Panc1 (cell line): ENCODE data around the gene PHETA2. TPM values are rescaled to one million over a fixed set of nuclear protein-coding genes. Genes with fewer than 3 reads are reported as not detected.

Experiments
- ATAC-seq: fragments of 200-7000 bp; cut with Tn5 transposase; 2 replicates; pipeline ENCODE4 v1.9.1; 2020; ENCODE audit warnings: mild to moderate bottlenecking, moderate library complexity
- BruUV-seq: library from RNA; stranded (reverse); fragments of 400-500 nt; replicated peaks from 2 replicates; lab custom pipeline; 2021; lab: Mats Ljungman, UMichigan
- CTCF ChIA-PET: fragments of 300-600 bp; sonication (Branson Sonifier 250); formaldehyde crosslinking; loops from one replicate; lab custom pipeline; 2022; ENCODE audit warnings: antibody characterized with exemption; lab: Charles Lee
- POLR2A ChIA-PET: fragments of 300-600 bp; sonication (Branson Sonifier 250); formaldehyde crosslinking; loops from one replicate; lab custom pipeline; 2022; ENCODE audit warnings: antibody characterized with exemption; lab: Charles Lee
- DNase-seq: peaks from one replicate; pipeline ENCODE4 v3.0.0-alpha.2; 2010; ENCODE audit warnings: low read depth, low spot score
- H3K27ac ChIP-seq: 2 replicates; pipeline ENCODE4 v1.5.1; 2011; ENCODE audit warnings: mild to moderate bottlenecking, low read length, inconsistent platforms
- H3K27me3 ChIP-seq: fragments of 200-500 bp; sonication (Bioruptor generic); 2 replicates; pipeline ENCODE4 v1.6.0; 2014; ENCODE audit warnings: low read length, inconsistent platforms; ENCODE audit not compliant: control insufficient read depth, insufficient read depth
- H3K36me3 ChIP-seq: fragments of 200-500 bp; sonication (Bioruptor generic); 2 replicates; pipeline ENCODE4 v1.5.1; 2014; ENCODE audit warnings: inconsistent platforms, mild to moderate bottlenecking, low read length, moderate library complexity; ENCODE audit not compliant: control insufficient read depth, insufficient read depth
- H3K4me1 ChIP-seq: 2 replicates; pipeline ENCODE4 v1.5.1; 2011; ENCODE audit warnings: inconsistent platforms, mild to moderate bottlenecking, low read length, moderate library complexity; ENCODE audit not compliant: control insufficient read depth, insufficient read depth
- H3K4me3 ChIP-seq, 2 experiments: 2 replicates each; pipeline ENCODE4 v1.5.1; 2011 to 2012; ENCODE audit warnings: low read depth in 2 of 2, low read length in 2 of 2, mild to moderate bottlenecking in 2 of 2, inconsistent platforms in 1 of 2, moderate library complexity in 1 of 2
- H3K9me3 ChIP-seq: fragments of 200-500 bp; sonication (Bioruptor generic); 2 replicates; pipeline ENCODE4 v1.5.1; 2014; ENCODE audit warnings: low read depth, mild to moderate bottlenecking, inconsistent platforms, low read length, moderate library complexity; ENCODE audit not compliant: control insufficient read depth, insufficient read depth
- CTCF ChIP-seq: fragments of 450-650 bp; IDR thresholded peaks from 2 replicates; pipeline ENCODE4 v1.5.1; 2017; ENCODE audit warnings: mild to moderate bottlenecking
- POLR2AphosphoS5 ChIP-seq: IDR thresholded peaks from 2 replicates; pipeline ENCODE4 v1.6.1; 2012; ENCODE audit warnings: mild to moderate bottlenecking, low read depth, low read length, moderate library complexity
- REST ChIP-seq, 2 experiments: IDR thresholded peaks; 2 replicates each; pipeline ENCODE4 v1.6.1; 2011 to 2012; ENCODE audit warnings: low read depth in 2 of 2, control low read depth in 1 of 2, low read length in 1 of 2, mild to moderate bottlenecking in 1 of 2, moderate library complexity in 1 of 2; ENCODE audit not compliant: insufficient read depth in 1 of 2
- SIN3A ChIP-seq: IDR thresholded peaks from 2 replicates; pipeline ENCODE4 v1.6.1; 2012; ENCODE audit warnings: low read depth, mild to moderate bottlenecking, low read length, moderate library complexity, borderline replicate concordance; ENCODE audit not compliant: insufficient read depth
- TCF7L2 ChIP-seq: IDR thresholded peaks from 2 replicates; pipeline ENCODE4 v1.6.1; 2011; ENCODE audit warnings: mild to moderate bottlenecking, low read depth, low read length, inconsistent platforms
- in situ Hi-C: cut with HindIII; loops from 2 replicates; pipeline ENCODE4 v1.10.0; 2016; ENCODE audit warnings: low sequenced_read_pairs, low pct_unique_long_range_greater_than_20kb
- intact Hi-C: fragments of 100-400 bp; cut with micrococcal nuclease; formaldehyde crosslinking; loops from one replicate; pipeline ENCODE4 v1.10.0; 2022; ENCODE audit not compliant: unreplicated experiment
- total RNA-seq: library from RNA; stranded (reverse); gene quantifications from one replicate; pipeline ENCODE4 v1.2.1, GENCODE V29; 2021; ENCODE audit not compliant: unreplicated experiment

Gene PHETA2
- total RNA-seq, 1 experiment from 2014 or later, result 1.3 TPM

GRCh38 chr22:42026705-42027104 lies 47.3 kb upstream of the PHETA2 start:
- in situ Hi-C loops, result no loop called here
- no peak for ATAC-seq
- H3K27me3 ChIP-seq, result no peaks in the 10 kb centered on the region
- no TSS peak for BruUV-seq
- H3K4me1 ChIP-seq, result no peaks in the 10 kb centered on the region
- no peaks in the 10 kb centered on the region for H3K36me3 ChIP-seq
- no peak overlapping the region for H3K27ac ChIP-seq
- H3K4me3 ChIP-seq, result no peak overlapping the region
- POLR2A ChIA-PET, result no interaction called here
- TF ChIP-seq TCF7L2, result no peak
- TF ChIP-seq POLR2AphosphoS5, result no peak
- no peak for TF ChIP-seq SIN3A
- no peak for TF ChIP-seq CTCF
- TF ChIP-seq REST (IDR thresholded peaks at IDR 0.05; ENCODE audit: insufficient read depth in 1 of 2, low read depth in 2 of 2, low read length in 1 of 2), result no peak
- intact Hi-C loops, result no loop called here
- no peaks in the 10 kb centered on the region for H3K9me3 ChIP-seq
- CTCF ChIA-PET, result no interaction called here
- DNase-seq, result no peak

- Histone ChIP-seq H3K4me1 (no peaks in the 10 kb centered on the region), H3K27ac (no peak overlapping the region), H3K9me3 (0 out of 2 replicates have a peak, but pooled peaks cover 3% of the 10 kb centered on the region), H3K36me3 (no peaks in the 10 kb centered on the region), H3K27me3 (no peaks in the 10 kb centered on the region), H3K4me3 (no peak overlapping the region)
- TF ChIP-seq REST (IDR thresholded peaks at IDR 0.05; ENCODE audit: insufficient read depth in 1 of 2, low read depth in 2 of 2, low read length in 1 of 2), result no peak
- no peak for TF ChIP-seq CTCF
- TF ChIP-seq TCF7L2, result no peak
- TF ChIP-seq SIN3A, result no peak
- TF ChIP-seq POLR2AphosphoS5, result no peak
- no peak for ATAC-seq
- no peak for DNase-seq
- CTCF ChIA-PET, result interaction anchor here (0.6 kb wide), 1 partner anchor 17 kb away, joined by 3 read pairs; no protein-coding TSS in a partner anchor
- in situ Hi-C loops (no loop called here), intact Hi-C loops (no loop called here)
- BruUV-seq, result no TSS peak
- POLR2A ChIA-PET, result no interaction called here
These were observed 40.5 kb upstream of the PHETA2 start for GRCh38 chr22:42033263-42034181.
